ENCODE data around the gene RAD51B.

Gene RAD51B

GRCh38 chr14:68522510-68523325, 703.1 kb downstream of the RAD51B start:
- DNase-seq = no peak

GRCh38 chr14:68523326-68523610, 703.7 kb downstream of the RAD51B start:
- DNase-seq = no peak

- no peak for DNase-seq
These were observed 704.6 kb downstream of the RAD51B start for GRCh38 chr14:68523989-68524725.

- DNase-seq = no peak
These were observed 705.9 kb downstream of the RAD51B start for GRCh38 chr14:68525516-68525915.

- DNase-seq = no peak
These were observed 707.0 kb downstream of the RAD51B start for GRCh38 chr14:68526512-68527091.

- DNase-seq = no peak
These were observed 707.8 kb downstream of the RAD51B start for GRCh38 chr14:68527329-68527851.

- no peak for DNase-seq
These were observed 708.6 kb downstream of the RAD51B start for GRCh38 chr14:68528040-68528687.

GRCh38 chr14:68530443-68530842, 710.9 kb downstream of the RAD51B start:
- no peak for DNase-seq

GRCh38 chr14:68532496-68532895, 712.9 kb downstream of the RAD51B start:
- DNase-seq = no peak

GRCh38 chr14:68534276-68534675, 714.7 kb downstream of the RAD51B start:
- no peak for DNase-seq

- no peak for DNase-seq
These were observed 715.9 kb downstream of the RAD51B start for GRCh38 chr14:68535404-68536017.

GRCh38 chr14:68536018-68536410, 716.4 kb downstream of the RAD51B start:
- no peak for DNase-seq

GRCh38 chr14:68538639-68539038, 719.1 kb downstream of the RAD51B start:
- DNase-seq = no peak

GRCh38 chr14:68539241-68539737, 719.7 kb downstream of the RAD51B start:
- DNase-seq = no peak

GRCh38 chr14:68539789-68540188, 720.2 kb downstream of the RAD51B start:
- DNase-seq = no peak

GRCh38 chr14:68541178-68541896, 721.8 kb downstream of the RAD51B start:
- no peak for DNase-seq

- no peak for DNase-seq
These were observed 722.8 kb downstream of the RAD51B start for GRCh38 chr14:68542346-68542745.

- DNase-seq = no peak
These were observed 723.9 kb downstream of the RAD51B start for GRCh38 chr14:68543516-68543915.

- no peak for DNase-seq
These were observed 724.7 kb downstream of the RAD51B start for GRCh38 chr14:68544081-68544892.

GRCh38 chr14:68546839-68547238, 727.3 kb downstream of the RAD51B start:
- DNase-seq = no peak
